ENCODE measurements around the gene C20orf204. TPM values are rescaled to one million over a fixed set of nuclear protein-coding genes. Genes with fewer than 3 reads are reported as not detected.

C20orf204 gene
- total RNA-seq, 1 experiment from 2014 or later = 3.4 TPM

GRCh38 chr20:64035066-64035932 is 683 bp upstream of the C20orf204 start:
- no peak for ATAC-seq

DNA sequence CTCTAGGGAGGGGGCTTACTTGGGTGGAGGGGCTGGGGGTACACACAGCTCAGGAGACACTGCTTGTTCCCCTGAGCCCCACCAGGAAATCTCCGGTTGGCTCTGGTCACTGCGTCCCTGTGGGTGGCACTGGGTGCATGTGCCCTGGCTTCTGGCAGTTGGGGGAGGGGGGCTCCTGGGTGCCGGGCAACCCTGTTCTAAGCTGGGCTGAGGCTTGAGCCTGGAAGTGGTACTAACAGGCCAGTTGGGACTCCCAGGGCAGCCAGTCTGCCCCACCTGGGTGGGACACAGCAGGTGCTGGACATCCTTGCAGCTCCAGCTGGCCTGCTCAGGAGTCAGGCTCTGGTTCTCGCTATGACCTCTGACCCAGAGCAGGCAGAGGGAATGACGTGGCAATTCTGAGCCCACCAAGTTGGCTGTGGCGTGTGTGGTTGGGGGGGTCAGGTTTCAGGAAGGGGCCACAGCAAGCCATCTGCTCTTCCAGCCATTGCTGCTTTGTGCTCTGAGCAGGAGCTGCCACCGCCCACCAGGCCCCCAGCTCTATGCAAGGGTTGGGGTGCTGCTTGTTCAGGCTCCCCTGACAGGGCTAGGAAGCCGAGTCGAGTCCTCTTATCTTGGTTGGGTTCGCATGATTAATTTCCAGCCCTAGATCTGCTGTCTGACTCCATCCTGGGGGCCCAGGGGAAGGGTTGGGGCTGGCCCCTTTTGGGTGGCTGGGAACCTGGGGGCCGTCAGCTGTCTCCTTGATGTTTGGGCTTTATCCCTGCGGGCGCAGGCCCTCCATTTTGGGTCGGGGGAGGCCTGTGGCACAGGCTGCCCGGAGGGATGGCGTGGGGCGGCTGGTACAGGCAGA is 590 bp downstream of the C20orf204 start:
- Histone ChIP-seq H3K9ac (ENCODE audit: low read length) (no peak overlapping the region), H3K27ac (ENCODE audit: low read length) (no peak overlapping the region), H3K9me2 (replicated peaks; ENCODE audit: low read length) (no peaks in the 10 kb centered on the region), H3K4me1 (ENCODE audit: insufficient read depth, low read length) (no peaks in the 10 kb centered on the region), H3K4me2 (ENCODE audit: low read length) (no peak overlapping the region), H3K36me3 (ENCODE audit: low read depth, low read length) (no peaks in the 10 kb centered on the region), H2AFZ (ENCODE audit: low read length) (no peak overlapping the region), H3K9me3 (ENCODE audit: low read length) (no peaks in the 10 kb centered on the region), H3K79me2 (ENCODE audit: low read length) (no peaks in the 10 kb centered on the region), H4K20me1 (ENCODE audit: low read length) (no peaks in the 10 kb centered on the region), H3K4me3 (ENCODE audit: low read length) (no peak overlapping the region), H3K27me3 (ENCODE audit: low read length) (no peaks in the 10 kb centered on the region), H3F3A (ENCODE audit: low read length, unreplicated experiment) (no peaks in the 10 kb centered on the region)
- TF ChIP-seq, protein P1, sequence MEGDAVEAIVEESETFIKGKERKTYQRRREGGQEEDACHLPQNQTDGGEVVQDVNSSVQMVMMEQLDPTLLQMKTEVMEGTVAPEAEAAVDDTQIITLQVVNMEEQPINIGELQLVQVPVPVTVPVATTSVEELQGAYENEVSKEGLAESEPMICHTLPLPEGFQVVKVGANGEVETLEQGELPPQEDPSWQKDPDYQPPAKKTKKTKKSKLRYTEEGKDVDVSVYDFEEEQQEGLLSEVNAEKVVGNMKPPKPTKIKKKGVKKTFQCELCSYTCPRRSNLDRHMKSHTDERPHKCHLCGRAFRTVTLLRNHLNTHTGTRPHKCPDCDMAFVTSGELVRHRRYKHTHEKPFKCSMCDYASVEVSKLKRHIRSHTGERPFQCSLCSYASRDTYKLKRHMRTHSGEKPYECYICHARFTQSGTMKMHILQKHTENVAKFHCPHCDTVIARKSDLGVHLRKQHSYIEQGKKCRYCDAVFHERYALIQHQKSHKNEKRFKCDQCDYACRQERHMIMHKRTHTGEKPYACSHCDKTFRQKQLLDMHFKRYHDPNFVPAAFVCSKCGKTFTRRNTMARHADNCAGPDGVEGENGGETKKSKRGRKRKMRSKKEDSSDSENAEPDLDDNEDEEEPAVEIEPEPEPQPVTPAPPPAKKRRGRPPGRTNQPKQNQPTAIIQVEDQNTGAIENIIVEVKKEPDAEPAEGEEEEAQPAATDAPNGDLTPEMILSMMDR (conservative IDR thresholded peaks at IDR 0.05; ENCODE audit: low read depth, low read length) = no peak
- TF ChIP-seq EZH2 (IDR thresholded peaks at IDR 0.05; ENCODE audit: low read length, unreplicated experiment) = no peak
- no peak for TF ChIP-seq EZH2phosphoT487 (IDR thresholded peaks at IDR 0.05; ENCODE audit: borderline replicate concordance, low read length)
- DNase-seq = no peak
- CTCF ChIA-PET = no interaction called here
- ATAC-seq = no peak
- POLR2A ChIA-PET (ENCODE audit: unreplicated experiment) = no interaction called here
- intact Hi-C loops (cut with micrococcal nuclease) = no loop called here
- BruUV-seq (replicated peaks) = no TSS peak

More at GRCh38 chr20:64035066-64035932, 683 bp upstream of the C20orf204 start:
- Histone ChIP-seq H3K4me3 (ENCODE audit: low read length) (no peak overlapping the region), H3K4me2 (ENCODE audit: low read length) (no peak overlapping the region), H3K9me2 (replicated peaks; ENCODE audit: low read length) (no peaks in the 10 kb centered on the region), H3K36me3 (ENCODE audit: low read depth, low read length) (peaks cover 9% of the 10 kb centered on the region; the same call in 1 of the 2 replicates), H3K27ac (ENCODE audit: low read length) (no peak overlapping the region), H3K4me1 (ENCODE audit: insufficient read depth, low read length) (no peaks in the 10 kb centered on the region), H3K9ac (ENCODE audit: low read length) (no peak overlapping the region), H3F3A (ENCODE audit: low read length, unreplicated experiment) (no peaks in the 10 kb centered on the region), H4K20me1 (ENCODE audit: low read length) (no peaks in the 10 kb centered on the region), H3K79me2 (ENCODE audit: low read length) (no peaks in the 10 kb centered on the region), H2AFZ (ENCODE audit: low read length) (no peak overlapping the region), H3K27me3 (ENCODE audit: low read length) (no peaks in the 10 kb centered on the region), H3K9me3 (ENCODE audit: low read length) (no peaks in the 10 kb centered on the region)
- BruUV-seq (replicated peaks) = no TSS peak
- no peak for DNase-seq
- TF ChIP-seq EZH2 (IDR thresholded peaks at IDR 0.05; ENCODE audit: low read length, unreplicated experiment) (no peak), EZH2phosphoT487 (IDR thresholded peaks at IDR 0.05; ENCODE audit: borderline replicate concordance, low read length) (no peak)
- TF ChIP-seq, protein P1 (conservative IDR thresholded peaks at IDR 0.05; ENCODE audit: low read depth, low read length) = no peak
- POLR2A ChIA-PET (ENCODE audit: unreplicated experiment) = no interaction called here
- CTCF ChIA-PET = no interaction called here
- intact Hi-C loops (cut with micrococcal nuclease) = no loop called here

All from PC-3 (cell line).